Astrocyte of the hippocampus (primary cell): ENCODE measurements around the gene UBR3.
"Not testable (repeated sequence)": the region's sequence is repeated elsewhere in the genome, so short reads cannot be mapped to it uniquely, and the experiment has no call there.

Experiments
- DNase-seq: peaks from one replicate; pipeline ENCODE4 v3.0.0; 2011; ENCODE audit warnings: low read depth, low spot score

Gene UBR3

DNA sequence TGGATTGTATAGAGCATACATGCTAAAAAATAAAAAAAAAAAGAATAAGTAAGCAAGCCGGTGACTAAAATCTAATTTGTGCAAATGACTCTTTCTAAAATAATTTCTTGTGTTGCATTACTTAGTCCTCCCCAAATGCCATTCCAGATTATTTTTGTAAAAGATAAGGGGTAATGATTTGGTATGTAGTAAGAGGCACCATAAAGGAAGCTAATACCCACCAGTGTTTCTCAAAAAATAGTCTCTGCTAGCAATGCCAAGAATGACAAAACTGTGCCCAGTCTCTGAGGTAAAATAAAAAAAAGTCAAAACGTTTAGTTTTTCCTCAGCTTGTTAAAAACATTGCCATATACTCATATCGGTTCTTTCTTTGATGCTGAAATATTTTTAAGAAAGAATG, 5.2 kb upstream of the UBR3 start:
- peak; percentile 41 for DNase-seq

DNA sequence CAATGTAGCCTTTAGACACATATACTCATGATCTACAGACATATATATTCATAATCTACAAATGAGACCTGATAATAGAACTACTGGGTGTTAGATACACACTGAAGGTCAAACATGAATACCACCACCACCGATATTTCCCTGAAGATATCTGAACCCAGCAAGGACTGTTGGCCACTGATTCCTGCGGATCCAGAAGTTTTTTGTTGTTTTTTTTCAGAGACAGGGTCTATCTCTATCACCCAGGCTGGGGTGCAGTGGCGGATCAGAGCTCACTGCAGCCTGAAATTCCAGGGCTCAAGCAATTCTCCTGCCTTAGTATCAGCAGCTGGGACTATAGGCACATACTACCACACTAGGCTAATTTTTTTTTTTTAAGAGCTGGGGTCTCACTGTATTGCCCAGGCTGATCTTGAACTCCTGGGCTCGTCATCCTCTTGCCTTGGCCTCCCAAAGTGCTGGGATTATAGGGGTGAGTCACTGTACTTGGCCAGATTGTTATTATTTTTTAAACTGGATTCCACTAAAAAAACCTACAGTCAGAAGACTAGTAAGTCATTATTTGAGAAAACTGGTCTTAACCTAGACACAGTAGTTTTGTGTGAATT, 4.4 kb upstream of the UBR3 start:
- DNase-seq = no peak

DNA sequence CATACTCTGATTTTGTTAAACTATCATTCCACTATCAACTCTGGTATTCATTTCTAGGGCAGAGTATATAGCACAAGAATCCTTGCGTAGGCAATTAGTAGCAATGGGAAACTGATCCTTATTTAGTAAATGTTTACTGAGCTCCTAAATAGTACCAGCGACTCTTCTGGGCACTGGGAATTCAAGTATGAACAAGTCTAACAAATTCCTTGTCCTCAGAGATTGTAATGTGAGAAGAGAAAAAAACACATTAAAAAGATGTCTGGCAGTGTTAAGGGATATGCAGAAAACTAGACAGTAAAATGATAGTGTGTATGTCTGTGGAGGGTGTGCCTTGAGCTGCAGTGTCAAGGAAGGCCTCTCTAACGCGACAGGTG, 3.3 kb upstream of the UBR3 start:
- DNase-seq = no peak

DNA sequence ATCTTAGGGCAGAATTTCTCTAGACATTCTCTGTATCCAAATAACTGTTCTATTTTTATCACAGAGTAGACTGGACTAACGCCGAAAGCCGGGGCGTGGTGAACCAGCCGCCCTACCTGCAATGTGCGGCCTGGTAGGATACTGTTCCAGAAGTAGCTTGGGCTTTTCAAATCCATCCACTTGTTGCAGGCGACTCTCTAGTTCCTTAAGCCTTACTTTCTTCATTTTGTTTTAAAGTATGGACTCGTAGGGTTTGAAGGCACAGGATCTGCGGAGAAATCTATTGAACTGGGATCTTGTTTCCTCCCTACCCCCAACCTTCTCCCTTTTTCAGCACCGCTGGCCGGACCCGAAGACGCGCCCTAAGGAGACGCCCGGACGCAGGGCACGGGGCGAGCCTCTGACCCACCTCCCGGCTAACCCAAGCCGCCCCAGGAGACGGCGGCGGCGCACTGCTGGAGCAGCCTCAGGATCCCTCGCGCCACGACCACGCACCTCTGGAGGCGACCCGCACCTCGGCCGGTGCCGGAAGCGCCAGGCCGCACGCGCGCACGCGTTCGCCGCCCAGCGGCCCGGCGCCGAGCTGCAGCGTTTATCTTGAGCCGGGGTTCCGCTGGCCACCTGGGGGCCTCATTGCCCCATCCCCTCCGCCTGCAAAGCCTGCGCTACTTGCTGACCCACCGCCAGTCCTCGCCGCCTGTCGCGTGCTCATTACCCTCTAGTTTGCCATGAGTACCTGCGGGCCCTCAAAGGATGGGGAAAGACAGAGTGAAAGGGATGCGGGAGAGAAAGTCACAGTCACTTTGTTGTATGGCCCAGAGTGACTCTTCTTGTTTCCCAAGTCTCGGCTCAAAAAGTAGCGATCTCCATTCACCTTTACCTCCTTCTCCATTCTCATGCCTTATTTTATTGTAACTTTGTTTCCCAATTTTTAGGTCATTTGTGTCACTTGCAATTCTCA, 2.6 kb upstream of the UBR3 start, which contains the start of gene METTL5:
TSS of gene METTL5 (minus strand) at position 533 of the 961 bp plus-strand sequence. CDS start at position 225, 308 bp downstream.
- DNase-seq = peak; percentile 94

DNA sequence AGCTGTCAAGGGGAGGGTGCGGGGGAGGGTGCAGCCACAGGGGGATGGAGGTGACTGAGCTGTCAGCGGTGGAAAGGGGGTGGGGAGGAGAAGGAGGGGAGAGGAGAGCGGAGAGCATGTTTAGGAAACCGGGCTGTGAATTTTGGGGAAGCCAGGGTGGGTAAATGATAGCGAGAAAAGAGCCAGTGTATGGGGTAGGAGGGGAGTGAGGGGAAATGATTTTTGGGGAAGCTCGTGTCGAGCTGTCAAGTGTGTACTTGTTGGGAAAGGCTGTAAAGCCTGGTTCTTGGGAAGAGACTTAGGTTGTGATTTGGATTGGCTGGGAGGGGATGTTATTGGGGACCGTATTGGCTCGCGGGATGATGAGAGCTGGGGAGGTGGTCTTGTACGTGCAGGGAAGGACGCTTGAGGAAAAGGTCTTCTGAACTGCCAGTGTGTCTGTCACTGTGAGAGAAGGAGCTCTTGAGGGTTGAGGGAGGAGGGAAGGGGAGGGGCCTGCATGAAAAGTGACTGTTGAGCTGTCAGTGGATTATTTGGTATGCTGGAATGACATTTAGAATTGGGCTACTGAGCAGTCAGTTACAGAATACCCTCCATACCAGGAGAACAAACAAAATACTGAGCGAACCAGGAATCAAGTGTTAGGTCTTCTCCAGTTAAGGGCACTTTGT, 1.0 kb downstream of the UBR3 start:
- DNase-seq = peak; percentile 73

DNA sequence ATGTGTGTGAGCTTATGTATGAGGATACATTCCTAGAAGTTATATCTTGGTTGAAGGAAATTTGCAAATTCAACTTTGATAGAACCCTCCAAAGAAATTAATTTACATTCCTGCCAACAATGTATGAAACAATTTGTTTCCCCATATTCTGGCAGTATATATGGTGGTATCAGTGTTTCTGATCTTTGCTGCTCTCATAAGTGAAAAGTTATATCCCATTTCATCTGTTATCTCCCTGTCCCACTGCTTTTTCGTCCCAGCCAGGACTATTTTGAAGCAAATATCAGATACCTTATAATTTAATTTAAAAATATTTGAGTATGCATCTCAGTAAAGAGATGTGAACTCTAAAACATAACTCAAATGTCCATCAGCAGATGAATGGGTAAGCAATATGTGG, 7.1 kb downstream of the UBR3 start:
- no peak for DNase-seq

DNA sequence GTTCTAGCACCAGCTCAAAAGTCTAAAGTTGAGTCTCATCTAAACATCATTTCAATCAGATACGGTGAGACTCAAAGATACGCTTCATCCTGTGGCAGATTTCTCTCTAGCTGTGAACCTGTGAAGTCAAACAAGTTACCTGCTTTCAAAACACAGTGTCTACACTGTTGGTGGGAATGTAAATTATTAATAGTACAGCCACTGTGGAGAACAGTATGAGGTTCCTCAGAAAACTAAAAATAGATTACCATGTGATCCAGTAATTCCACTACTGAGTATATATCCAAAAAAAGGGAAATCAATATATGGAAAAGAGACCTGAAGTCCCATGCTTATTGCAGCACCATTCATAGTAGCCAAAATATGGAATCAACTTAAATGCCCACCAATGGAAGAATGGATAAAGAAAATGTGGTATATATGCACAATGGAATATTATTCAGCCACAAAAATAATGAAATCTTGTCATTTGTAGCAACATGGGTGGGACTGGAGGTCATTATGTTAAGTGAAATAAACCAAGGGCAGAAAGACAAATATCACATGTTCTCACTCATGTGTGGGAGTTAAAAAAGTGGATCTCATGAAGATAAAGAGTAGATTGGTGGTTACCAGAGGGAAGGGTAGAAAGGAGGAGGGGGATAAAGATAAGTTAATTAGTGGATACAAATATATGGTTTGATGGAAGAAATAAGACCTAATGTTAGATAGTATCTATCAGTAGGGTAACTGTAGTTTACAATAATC, 11.7 kb downstream of the UBR3 start:
- DNase-seq = no peak

DNA sequence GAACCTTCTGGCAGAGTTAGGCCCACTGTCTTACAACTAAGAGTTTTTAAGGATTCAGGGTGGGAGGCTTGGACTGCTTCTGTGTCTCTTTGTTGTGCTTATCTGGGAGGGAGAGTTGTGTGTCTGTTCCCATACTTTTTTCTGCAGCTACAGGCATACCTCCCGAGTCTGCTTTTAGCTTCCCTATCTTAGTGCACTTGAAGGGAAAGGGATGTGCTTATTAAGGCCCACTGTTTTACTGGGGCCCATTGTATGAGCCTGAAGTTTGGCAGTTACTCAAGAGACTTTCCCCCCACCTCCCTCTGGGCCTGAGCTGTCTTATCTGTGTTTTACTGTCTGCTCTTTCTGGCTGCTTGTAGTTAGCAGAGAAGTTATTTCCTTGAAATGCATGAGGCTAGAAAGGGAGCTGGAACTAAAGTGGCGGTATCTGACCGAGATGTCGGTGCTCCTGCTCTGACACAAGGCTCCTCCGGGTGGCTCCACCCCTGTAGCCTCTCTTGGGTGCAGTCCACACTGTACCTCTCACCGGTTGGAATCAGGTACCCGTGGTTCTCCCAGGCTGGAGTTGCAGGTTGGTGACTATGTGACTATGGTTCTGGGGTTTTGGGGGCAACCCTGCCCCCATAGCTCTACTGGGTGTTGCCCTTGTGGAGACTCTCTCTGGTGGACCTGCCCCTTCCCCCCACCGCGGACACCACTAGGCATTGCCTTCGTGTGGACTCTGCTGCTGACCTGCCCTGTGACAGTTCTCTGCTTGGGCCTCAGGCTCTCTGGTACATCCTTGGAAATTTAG, 12.9 kb downstream of the UBR3 start:
- no peak for DNase-seq

DNA sequence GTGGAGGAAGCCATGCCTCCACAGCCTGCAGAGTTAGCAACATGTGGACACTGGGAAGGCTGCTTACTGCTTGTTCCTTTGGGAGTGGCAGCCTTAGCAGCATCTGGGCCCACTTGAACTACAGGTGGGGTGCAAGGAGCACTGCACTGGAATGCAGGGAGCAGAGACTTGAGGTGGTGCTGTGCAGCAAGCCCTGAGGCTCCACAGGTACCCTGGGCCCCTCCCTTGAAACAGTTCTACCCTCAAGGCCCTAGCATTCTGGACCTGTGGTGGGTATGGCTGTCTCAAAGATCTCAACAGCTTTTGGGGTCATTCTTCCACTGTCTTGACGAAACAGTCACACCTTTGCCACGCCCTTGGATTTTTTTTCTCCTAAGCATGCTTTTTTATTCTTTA, 13.5 kb downstream of the UBR3 start:
- DNase-seq = no peak

DNA sequence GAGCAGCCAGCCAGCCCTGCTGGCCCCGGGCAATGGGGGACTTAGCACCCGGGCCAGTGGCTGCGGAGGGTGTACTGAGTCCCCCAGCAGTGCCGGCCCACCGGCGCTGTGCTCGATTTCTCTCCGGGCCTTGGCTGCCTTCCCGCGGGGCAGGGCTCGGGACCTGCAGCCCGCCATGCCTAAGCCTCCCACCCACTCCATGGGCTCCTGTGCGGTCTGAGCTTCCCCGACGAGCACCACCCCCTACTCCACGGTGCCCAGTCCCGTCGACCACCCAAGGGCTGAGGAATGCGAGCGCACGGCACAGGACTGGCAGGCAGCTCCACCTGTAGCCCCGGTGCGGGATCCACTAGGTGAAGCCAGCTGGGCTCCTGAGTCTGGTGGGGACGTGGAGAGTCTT, 14.4 kb downstream of the UBR3 start:
- not testable (repeated sequence) for DNase-seq

DNA sequence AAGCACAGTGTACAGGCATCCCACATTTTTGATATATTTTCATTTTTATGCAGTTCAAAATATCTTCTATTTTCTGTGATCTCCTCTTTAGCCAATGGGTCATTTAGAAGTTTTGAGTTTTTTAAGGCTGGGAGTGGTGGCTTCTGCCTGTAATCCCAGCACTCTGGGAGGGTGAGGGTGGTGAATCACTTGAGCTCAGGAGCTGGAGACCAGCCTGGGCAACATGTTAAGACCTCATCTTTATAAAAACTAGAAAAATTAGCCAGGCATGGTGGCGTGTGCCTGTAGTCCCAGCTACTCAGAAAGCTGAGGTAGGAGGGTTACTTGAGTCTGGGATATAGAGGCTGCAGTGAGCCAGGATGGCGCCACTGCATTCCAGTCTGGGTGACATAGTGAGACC, 17.8 kb downstream of the UBR3 start:
- no peak for DNase-seq

DNA sequence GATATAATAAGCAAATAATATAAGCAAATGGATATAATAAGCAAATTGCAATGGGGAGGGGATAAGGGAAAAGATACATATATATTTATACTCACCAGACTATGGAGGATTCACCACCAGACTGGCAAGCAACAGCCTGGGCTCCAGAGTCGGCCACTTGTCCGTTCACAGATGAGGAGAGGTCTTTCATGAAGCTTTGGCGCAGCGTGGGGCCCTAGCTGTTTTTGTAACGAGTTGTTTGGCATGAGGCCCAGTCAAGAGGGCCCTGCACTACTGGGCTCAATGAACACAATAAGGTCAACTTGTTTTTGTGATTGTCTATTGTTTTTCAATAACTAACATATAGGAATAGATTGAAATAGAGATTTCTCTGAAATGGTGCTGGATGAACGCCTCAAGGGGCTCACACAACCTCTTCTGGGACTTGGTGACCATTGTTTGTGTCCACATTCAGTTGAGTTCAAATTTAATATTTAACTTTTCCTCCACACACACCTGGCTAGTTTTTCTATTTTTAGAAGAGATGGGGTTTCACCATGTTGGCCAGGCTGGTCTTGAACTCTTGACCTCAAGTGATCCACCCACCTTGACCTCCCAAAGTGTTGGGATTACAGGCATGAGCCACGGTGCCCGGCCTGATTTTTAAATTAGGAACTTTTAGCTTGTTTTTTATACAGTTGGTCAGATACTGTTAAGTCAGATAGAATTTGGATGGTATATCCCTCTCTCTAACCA, 21.9 kb downstream of the UBR3 start:
- DNase-seq = not testable (repeated sequence)

DNA sequence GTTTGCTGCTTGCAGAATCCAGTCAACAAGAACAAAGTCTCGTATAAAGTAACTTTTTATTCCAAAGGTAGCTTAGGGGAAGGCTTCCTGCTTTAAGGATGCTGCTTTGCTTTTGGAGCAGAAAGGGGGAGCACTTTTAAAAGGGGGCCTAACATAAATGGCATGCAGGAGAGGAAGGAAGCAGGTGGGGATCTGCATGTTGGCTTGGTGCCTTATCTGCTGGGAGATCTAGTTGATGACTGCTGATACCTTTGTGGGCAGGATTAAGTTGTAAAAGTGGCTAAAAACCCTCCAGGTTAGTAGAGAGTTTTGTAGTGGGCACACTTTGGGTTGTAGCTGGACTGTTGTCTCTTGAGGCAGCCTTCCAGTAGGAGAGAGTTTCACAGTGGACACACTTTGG, 22.5 kb downstream of the UBR3 start:
- DNase-seq = no peak

DNA sequence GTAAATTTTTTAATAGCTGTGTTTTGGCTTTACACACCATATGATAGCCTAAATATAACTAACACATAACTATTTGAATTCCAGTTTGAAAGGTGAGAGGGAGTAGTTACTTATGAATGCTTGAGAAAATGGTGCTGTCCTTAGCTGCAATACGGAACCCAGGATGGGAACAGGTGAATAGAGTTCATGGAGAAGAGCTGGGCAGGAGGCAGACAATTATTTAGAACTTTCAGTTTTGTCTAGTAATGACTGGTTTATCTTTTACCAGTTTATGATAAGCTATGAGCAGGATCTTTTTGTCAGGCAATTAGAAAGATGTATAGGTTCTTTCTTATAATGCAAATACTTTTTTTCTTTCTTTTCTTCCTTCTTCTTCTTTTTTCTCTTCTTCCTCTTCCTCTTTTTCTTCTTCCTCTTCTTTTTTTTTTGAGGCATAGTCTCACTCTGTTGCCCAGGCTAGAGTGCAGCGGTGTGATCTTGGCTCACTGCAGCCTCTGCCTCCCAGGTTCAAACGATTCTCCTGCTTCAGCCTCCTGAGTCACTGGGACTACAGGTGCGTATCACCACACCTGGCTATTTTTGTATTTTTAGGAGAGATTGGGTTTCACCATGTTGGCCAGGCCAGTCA, 25.9 kb downstream of the UBR3 start:
- no peak for DNase-seq

DNA sequence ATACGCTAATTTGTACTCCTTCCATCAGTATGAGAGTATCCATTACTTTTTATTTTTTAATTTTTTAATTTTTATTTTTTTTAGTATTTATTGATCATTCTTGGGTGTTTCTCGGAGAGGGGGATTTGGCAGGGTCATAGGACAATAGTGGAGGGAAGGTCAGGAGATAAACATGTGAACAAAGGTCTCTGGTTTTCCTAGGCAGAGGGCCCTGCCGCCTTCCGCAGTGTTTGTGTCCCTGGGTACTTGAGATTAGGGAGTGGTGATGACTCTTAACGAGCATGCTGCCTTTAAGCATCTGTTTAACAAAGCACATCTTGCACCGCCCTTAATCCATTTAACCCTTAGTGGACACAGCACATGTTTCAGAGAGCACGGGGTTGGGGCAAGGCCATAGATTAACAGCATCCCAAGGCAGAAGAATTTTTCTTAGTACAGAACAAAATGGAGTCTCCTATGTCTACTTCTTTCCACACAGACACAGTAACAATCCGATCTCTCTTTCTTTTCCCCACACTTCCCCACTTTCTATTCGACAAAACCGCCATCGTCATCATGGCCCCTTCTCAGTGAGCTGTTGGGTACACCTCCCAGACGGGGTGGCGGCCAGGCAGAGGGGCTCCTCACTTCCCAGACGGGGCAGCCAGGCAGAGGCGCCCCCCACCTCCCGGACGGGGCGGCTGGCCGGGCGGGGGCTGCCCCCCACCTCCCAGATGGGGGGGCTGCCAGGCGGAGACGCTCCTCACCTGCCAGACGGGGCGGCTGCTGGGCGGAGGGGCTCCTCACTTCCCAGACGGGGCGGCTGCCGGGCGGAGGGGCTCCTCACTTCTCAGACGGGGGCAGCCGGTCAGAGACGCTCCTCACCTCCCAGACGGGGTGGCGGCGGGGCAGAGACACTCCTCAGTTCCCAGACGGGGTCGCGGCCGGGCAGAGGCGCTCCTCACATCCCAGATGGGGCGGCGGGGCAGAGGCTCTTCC, 28.3 kb downstream of the UBR3 start:
- DNase-seq = not testable (repeated sequence)

DNA sequence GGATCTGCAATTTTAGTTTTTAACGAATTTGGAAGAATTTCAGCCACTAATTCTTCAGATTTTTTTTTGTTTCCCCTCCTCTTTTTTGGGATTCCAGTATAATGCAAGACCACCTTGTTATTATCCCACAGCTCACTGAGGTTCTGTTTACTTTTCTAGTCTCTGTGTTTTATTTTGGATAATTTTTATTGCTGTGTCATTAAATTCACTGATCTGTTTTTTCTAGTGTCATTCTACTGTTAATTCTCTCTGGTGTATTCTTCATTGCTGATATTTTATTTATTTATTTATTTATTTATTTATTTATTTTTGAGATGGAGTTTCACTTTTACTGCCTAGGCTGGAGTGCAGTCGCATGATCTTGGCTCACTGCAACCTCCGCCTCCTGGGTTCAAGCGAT, 32.2 kb downstream of the UBR3 start:
- DNase-seq = no peak

DNA sequence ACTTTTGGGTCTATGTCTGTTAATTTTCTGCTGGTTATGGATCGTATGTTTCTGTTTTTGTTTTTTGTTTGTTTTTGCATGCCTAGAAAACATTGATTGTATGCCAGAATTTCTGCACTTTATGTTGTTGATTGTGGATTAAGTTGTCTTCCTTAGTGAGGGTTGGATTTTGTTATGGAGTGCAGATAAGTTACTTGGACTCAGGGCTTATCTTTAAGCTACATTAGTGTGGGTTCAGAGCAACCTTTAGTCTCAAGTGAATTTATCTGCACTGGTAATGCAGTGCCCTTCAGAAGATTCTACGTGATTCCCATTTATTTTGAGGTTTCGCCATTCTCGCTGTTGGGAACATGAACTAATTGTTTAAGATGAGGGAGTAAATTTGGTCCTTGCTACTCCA, 32.9 kb downstream of the UBR3 start:
- no peak for DNase-seq

DNA sequence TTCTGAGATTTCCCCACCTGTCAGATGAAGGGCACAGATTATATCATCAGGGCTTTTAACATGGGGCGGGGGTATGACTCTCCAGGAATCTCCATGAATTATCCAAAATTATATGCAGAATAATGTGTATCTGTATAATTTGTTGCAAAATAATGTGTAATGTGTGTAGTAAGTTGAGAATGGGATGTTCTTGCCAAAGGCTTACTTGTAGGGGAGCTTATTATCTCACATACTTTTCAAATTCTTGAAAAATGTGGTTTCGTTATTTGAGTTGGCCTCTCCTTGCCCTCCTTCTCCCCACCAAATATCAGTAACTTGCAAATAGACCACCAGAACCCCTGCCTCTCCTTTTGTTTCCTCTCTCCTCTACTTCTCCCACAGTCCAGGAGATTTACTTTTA, 35.6 kb downstream of the UBR3 start:
- no peak for DNase-seq

DNA sequence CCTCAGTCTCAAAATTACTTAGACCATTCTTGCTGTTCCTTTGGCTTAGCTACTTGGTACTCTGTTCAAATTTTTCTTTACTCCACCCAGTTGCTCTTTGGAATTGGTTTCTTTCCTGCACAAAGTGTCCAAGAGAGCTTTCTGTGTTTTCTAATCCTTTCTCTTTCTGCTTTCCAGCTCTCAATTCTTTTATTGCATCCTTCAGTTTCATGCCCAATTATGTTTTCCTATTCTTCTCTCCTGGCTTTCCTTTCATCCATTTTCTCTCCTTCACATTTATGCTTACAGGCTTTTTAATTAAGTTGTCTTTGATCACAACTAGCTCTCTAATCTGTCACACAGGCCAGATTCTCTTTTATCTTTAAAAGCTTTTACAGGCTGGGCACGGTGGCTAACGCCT, 38.2 kb downstream of the UBR3 start:
- DNase-seq = no peak
